Trophoblast cell (in vitro differentiated cells and primary cell): Measurements from ENCODE around the gene RBL2.
A peak's percentile ranks its signal among the peaks of the same experiment; 100 is the strongest.

Experiments used
- DNase-seq, 2 donors: peaks; one replicate each; pipeline ENCODE4 v3.0.0-alpha.2; 2016
- H2AFZ ChIP-seq: 2 replicates; pipeline ENCODE4 v1.6.1; 2013; ENCODE audit warnings: low read length, moderate library complexity, mild to moderate bottlenecking; ENCODE audit not compliant: insufficient read depth, poor library complexity
- H2AK5ac ChIP-seq: 2 replicates; pipeline ENCODE4 v1.6.1; 2013; ENCODE audit warnings: mild to moderate bottlenecking, low read length
- H2BK120ac ChIP-seq: 2 replicates; pipeline ENCODE4 v1.6.1; 2013; ENCODE audit warnings: low read length, mild to moderate bottlenecking, moderate library complexity; ENCODE audit not compliant: insufficient read depth, poor library complexity
- H2BK12ac ChIP-seq: 2 replicates; pipeline ENCODE4 v1.6.1; 2013; ENCODE audit warnings: mild to moderate bottlenecking, low read length, moderate library complexity
- H2BK5ac ChIP-seq: 2 replicates; pipeline ENCODE4 v1.6.1; 2013; ENCODE audit warnings: low read length, low read depth, moderate library complexity, mild to moderate bottlenecking; ENCODE audit not compliant: poor library complexity
- H3K14ac ChIP-seq: 2 replicates; pipeline ENCODE4 v1.6.1; 2013; ENCODE audit warnings: mild to moderate bottlenecking, low read length
- H3K18ac ChIP-seq: 2 replicates; pipeline ENCODE4 v1.6.1; 2013; ENCODE audit warnings: mild to moderate bottlenecking, low read length
- H3K23ac ChIP-seq: 2 replicates; pipeline ENCODE4 v1.6.1; 2013; ENCODE audit warnings: low read length
- H3K27ac ChIP-seq: 2 replicates; pipeline ENCODE4 v1.5.1; 2013; ENCODE audit warnings: low read depth, mild to moderate bottlenecking, inconsistent platforms, low read length, moderate library complexity
- H3K27me3 ChIP-seq: 2 replicates; pipeline ENCODE4 v1.6.1; 2013; ENCODE audit warnings: inconsistent platforms, mild to moderate bottlenecking, low read length, moderate library complexity; ENCODE audit not compliant: insufficient read depth
- H3K36me3 ChIP-seq, 2 experiments: 1 replicate in 1 of 2; 2 replicates in 1 of 2; pipeline ENCODE4 v1.6.1; 2013; ENCODE audit warnings: low read length in 2 of 2, mild to moderate bottlenecking in 2 of 2, moderate library complexity in 1 of 2; ENCODE audit not compliant: insufficient read depth in 2 of 2, control insufficient read depth in 1 of 2
- H3K4ac ChIP-seq: 2 replicates; pipeline ENCODE4 v1.6.1; 2013; ENCODE audit warnings: low read depth, mild to moderate bottlenecking, low read length, moderate library complexity
- H3K4me1 ChIP-seq, 2 experiments: 1 replicate in 1 of 2; 2 replicates in 1 of 2; pipeline ENCODE4 v1.6.1; 2013; ENCODE audit warnings: low read length in 2 of 2, mild to moderate bottlenecking in 2 of 2, moderate library complexity in 1 of 2; ENCODE audit not compliant: insufficient read depth in 2 of 2, control insufficient read depth in 1 of 2
- H3K4me2 ChIP-seq: 2 replicates; pipeline ENCODE4 v1.6.1; 2013; ENCODE audit warnings: inconsistent platforms, mild to moderate bottlenecking, low read length, moderate library complexity
- H3K4me3 ChIP-seq: 2 replicates; pipeline ENCODE4 v1.5.1; 2013; ENCODE audit warnings: mild to moderate bottlenecking, low read depth, low read length, inconsistent platforms
- H3K79me1 ChIP-seq: one replicate; pipeline ENCODE4 v1.6.1; 2013; ENCODE audit warnings: low read length
- H3K79me2 ChIP-seq: 2 replicates; pipeline ENCODE4 v1.6.1; 2013; ENCODE audit warnings: low read length, mild to moderate bottlenecking; ENCODE audit not compliant: control insufficient read depth, insufficient read depth, poor library complexity
- H3K9ac ChIP-seq: 2 replicates; pipeline ENCODE4 v1.6.1; 2013; ENCODE audit warnings: mild to moderate bottlenecking, low read length
- H3K9me3 ChIP-seq: 2 replicates; pipeline ENCODE4 v1.6.1; 2013; ENCODE audit warnings: low read depth, mild to moderate bottlenecking, control low read depth, inconsistent platforms, low read length; ENCODE audit not compliant: insufficient read depth
- H4K12ac ChIP-seq: 2 replicates; pipeline ENCODE4 v1.6.1; 2013; ENCODE audit warnings: low read depth, mild to moderate bottlenecking, low read length, moderate library complexity
- H4K8ac ChIP-seq: 2 replicates; pipeline ENCODE4 v1.6.1; 2013; ENCODE audit warnings: low read depth, mild to moderate bottlenecking, low read length, moderate library complexity
- H4K91ac ChIP-seq: one replicate; pipeline ENCODE4 v1.6.1; 2013; ENCODE audit warnings: low read depth, mild to moderate bottlenecking, low read length, moderate library complexity
- WGBS: extraction: QIAGEN DNeasy Blood & Tissue Kit; methylation state at CpG from one replicate; pipeline ENCODE4 v1.1.7; 2013; ENCODE audit warnings: missing lambda C conversion rate; ENCODE audit not compliant: insufficient read length, insufficient coverage; ENCODE audit errors: extremely low coverage; 5-methylcytosine and 5-hydroxymethylcytosine counted together

The RBL2 gene

DNA sequence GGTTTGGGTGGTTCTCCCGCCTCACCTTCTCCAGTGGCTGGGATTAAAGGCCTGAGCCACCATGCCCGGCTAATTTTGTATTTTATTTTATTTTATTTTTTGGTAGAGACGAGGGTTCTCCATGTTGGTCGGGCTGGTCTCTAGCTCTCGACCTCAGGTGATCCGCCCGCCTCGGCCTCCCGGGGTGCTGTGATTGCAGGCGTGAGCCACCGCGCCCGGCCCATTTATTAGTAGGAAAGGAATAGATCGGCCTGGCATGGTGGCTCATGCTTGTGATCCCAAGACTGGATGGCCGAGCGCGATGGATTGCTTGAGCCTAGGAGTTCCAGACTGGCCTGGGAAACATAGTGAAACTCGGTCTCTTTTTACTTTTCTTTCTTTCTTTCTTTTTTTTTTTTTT is 20.4 kb upstream of the RBL2 start:
- H3K9ac ChIP-seq = no peak overlapping the region
- no peak overlapping the region for H4K12ac ChIP-seq
- no peak overlapping the region for H3K27ac ChIP-seq
- no peak overlapping the region for H3K23ac ChIP-seq
- H2BK12ac ChIP-seq = no peak overlapping the region
- no peak overlapping the region for H3K4me3 ChIP-seq
- H3K4ac ChIP-seq = no peak overlapping the region
- H4K8ac ChIP-seq = no peak overlapping the region
- no peaks in the 10 kb centered on the region for H3K9me3 ChIP-seq
- H3K36me3 ChIP-seq = peaks cover 0 to 2% of the 10 kb centered on the region in 2 experiments
- peaks cover 1% of the 10 kb centered on the region for H3K79me1 ChIP-seq
- H3K14ac ChIP-seq = no peak overlapping the region
- H2AFZ ChIP-seq = no peak overlapping the region
- peaks cover 2 to 6% of the 10 kb centered on the region in 2 experiments for H3K4me1 ChIP-seq
- no peaks in the 10 kb centered on the region for H3K79me2 ChIP-seq
- H4K91ac ChIP-seq = no peak overlapping the region
- no peak overlapping the region for H3K18ac ChIP-seq
- no peak overlapping the region for H2BK5ac ChIP-seq
- H2BK120ac ChIP-seq = no peak overlapping the region
- DNase-seq = no peak
- H3K27me3 ChIP-seq = no peaks in the 10 kb centered on the region
- WGBS = no CpG with 5 or more reads among the region's 18 CpGs
- no peak overlapping the region for H3K4me2 ChIP-seq
- no peak overlapping the region for H2AK5ac ChIP-seq

DNA sequence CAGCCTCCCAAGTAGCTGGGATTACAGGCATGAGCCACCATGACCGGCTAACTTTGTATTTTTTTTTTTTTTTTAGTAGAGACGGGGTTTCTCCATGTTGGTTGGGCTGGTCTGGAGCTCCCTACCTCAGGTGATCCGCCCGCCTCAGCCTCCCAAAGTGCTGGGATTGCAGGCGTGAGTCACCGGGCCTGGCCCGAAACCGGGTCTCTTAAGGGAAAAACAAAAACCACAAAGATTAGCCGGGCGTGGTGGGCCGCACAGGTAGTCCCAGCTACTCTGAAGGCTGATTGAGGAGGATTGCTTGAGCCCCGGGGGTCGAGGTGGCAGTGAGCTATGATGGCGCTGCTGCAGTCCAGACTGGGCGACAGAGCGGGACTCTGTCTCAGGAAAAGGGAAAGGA is 19.9 kb upstream of the RBL2 start:
- no CpG with 5 or more reads among the region's 16 CpGs for WGBS
- Histone ChIP-seq H3K79me1 (peaks cover 1% of the 10 kb centered on the region), H2AK5ac (no peak overlapping the region), H4K91ac (no peak overlapping the region), H2BK120ac (no peak overlapping the region), H3K79me2 (no peaks in the 10 kb centered on the region), H3K27me3 (no peaks in the 10 kb centered on the region), H3K4me2 (no peak overlapping the region), H2BK12ac (no peak overlapping the region), H2AFZ (no peak overlapping the region), H3K18ac (no peak overlapping the region), H3K4me3 (no peak overlapping the region), H4K12ac (no peak overlapping the region), H3K36me3 (peaks cover 0 to 2% of the 10 kb centered on the region in 2 experiments), H3K9ac (no peak overlapping the region), H3K4ac (no peak overlapping the region), H4K8ac (no peak overlapping the region), H3K14ac (no peak overlapping the region), H3K27ac (no peak overlapping the region), H3K9me3 (no peaks in the 10 kb centered on the region), H3K4me1 (peaks cover 2 to 7% of the 10 kb centered on the region in 2 experiments), H2BK5ac (no peak overlapping the region), H3K23ac (no peak overlapping the region)
- peak in 1 of 2 donors; percentile 31 for DNase-seq

DNA sequence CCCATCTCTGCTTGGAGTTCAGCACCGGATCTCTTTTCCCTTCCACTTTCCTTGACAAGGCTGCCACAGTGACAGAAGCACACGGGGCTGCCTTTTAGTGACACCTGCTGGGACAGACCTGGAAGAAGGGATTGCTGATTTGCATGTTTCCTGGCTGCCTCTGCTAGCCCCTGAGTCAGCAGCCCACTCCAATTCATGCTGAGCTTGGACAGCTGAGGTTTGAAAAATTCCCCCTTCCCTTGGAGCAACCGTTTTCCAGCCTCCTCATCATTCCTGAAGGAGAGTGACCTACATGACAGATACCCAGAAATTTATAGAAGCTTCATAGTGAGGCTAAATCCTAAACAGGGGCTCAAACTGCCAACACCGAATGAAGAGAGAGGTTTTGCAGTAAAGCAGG is 18.8 kb upstream of the RBL2 start:
- Histone ChIP-seq H3K79me2 (no peaks in the 10 kb centered on the region), H4K12ac (no peak overlapping the region), H2BK120ac (no peak overlapping the region), H2BK12ac (no peak overlapping the region), H2AFZ (no peak overlapping the region), H3K9ac (no peak overlapping the region), H3K27me3 (no peaks in the 10 kb centered on the region), H2AK5ac (no peak overlapping the region), H2BK5ac (no peak overlapping the region), H3K27ac (no peak overlapping the region), H3K4me2 (no peak overlapping the region), H3K4me3 (no peak overlapping the region), H3K4ac (no peak overlapping the region), H3K79me1 (peaks cover 1% of the 10 kb centered on the region), H3K23ac (no peak overlapping the region), H3K9me3 (no peaks in the 10 kb centered on the region), H3K18ac (no peak overlapping the region), H3K14ac (no peak overlapping the region), H4K91ac (no peak overlapping the region), H3K36me3 (peaks cover 0 to 2% of the 10 kb centered on the region in 2 experiments), H4K8ac (no peak overlapping the region), H3K4me1 (peaks cover 2 to 9% of the 10 kb centered on the region in 2 experiments)
- peak in 1 of 2 donors; percentile 49 for DNase-seq
- no CpG with 5 or more reads among the region's 4 CpGs for WGBS

GRCh38 chr16:53417011-53417410 is 17.3 kb upstream of the RBL2 start:
- H4K12ac ChIP-seq = no peak overlapping the region
- peaks cover 4% of the 10 kb centered on the region for H3K9me3 ChIP-seq
- H2BK5ac ChIP-seq = no peak overlapping the region
- H3K4ac ChIP-seq = no peak overlapping the region
- H2BK12ac ChIP-seq = no peak overlapping the region
- H3K4me3 ChIP-seq = no peak overlapping the region
- H3K4me1 ChIP-seq = peaks cover 2 to 9% of the 10 kb centered on the region in 2 experiments
- H3K9ac ChIP-seq = no peak overlapping the region
- H4K8ac ChIP-seq = no peak overlapping the region
- H3K79me1 ChIP-seq = peaks cover 1% of the 10 kb centered on the region
- no peaks in the 10 kb centered on the region for H3K79me2 ChIP-seq
- H2BK120ac ChIP-seq = no peak overlapping the region
- H3K18ac ChIP-seq = no peak overlapping the region
- no peak overlapping the region for H3K14ac ChIP-seq
- peak; percentile 86 to 97 for DNase-seq
- no peak overlapping the region for H3K23ac ChIP-seq
- H2AFZ ChIP-seq = no peak overlapping the region
- WGBS = no CpG with 5 or more reads among the region's 4 CpGs
- H3K36me3 ChIP-seq = peaks cover 0 to 2% of the 10 kb centered on the region in 2 experiments
- H3K27me3 ChIP-seq = no peaks in the 10 kb centered on the region
- H2AK5ac ChIP-seq = no peak overlapping the region
- no peak overlapping the region for H3K4me2 ChIP-seq
- H3K27ac ChIP-seq = peak overlapping the region; percentile 72
- H4K91ac ChIP-seq = no peak overlapping the region
